ENCODE data around the gene GNE.
"Not testable (repeated sequence)": the region's sequence is repeated elsewhere in the genome, so short reads cannot be mapped to it uniquely, and the experiment has no call there.

The GNE gene

GRCh38 chr9:36258208-36258995 lies at the start of gene GNE:
Gene GNE, minus strand, starts transcription at chr9:36258448. Its CDS starts 9,093 bp downstream, at chr9:36249355.
- peak; percentile 95 for DNase-seq (ENCODE audit: low read depth in 1 of 2, low spot score in 1 of 2)

GRCh38 chr9:36306471-36307306 lies 48.4 kb upstream of the GNE start:
- no peak for DNase-seq (ENCODE audit: low read depth in 1 of 2, low spot score in 1 of 2)

DNA sequence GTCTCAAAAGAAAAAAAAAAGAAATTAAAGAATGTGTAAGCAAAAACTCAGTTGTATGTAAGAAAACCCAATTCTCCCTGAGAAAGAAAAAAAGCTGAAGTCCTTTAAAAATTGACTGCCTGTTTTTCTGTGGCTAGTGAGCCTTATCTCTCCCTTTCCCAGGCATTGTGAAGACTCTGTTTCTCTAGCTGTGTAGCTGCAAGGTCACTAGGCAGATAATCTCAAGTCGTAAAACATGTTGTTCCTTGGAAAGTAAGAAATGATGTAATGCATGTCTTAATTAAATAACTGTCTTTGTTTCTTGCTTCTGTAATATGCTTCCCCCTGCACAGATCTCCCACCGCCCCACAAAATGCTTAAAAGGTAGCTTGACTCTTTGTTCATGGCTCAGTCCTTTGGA lies 46.1 kb upstream of the GNE start:
- not testable (repeated sequence) for DNase-seq (ENCODE audit: low read depth in 1 of 2, low spot score in 1 of 2)

GRCh38 chr9:36301227-36301626 lies 43.0 kb upstream of the GNE start:
- no peak for DNase-seq (ENCODE audit: low read depth in 1 of 2, low spot score in 1 of 2)

GRCh38 chr9:36298566-36298965 lies 40.3 kb upstream of the GNE start:
- no peak for DNase-seq (ENCODE audit: low read depth in 1 of 2, low spot score in 1 of 2)

DNA sequence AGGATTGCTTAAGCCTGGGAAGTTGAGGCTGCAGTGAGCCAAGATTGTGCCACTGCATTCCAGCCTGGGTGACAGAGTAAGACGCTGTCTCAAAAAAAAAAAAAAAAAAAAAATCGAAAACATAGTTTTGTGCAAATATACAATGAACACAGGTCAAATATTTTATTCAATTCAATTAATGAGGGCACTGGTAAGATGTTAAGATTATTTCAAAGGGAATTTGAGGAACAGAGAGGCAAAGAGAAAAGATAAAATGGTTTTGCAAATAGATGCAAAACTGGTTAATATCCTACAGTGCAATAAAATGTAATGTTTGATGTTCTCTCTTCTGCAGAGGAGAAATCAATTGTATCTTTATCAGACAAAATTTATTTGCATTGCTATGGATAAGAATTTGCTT lies 39.5 kb upstream of the GNE start:
- no peak for DNase-seq (ENCODE audit: low read depth in 1 of 2, low spot score in 1 of 2)

DNA sequence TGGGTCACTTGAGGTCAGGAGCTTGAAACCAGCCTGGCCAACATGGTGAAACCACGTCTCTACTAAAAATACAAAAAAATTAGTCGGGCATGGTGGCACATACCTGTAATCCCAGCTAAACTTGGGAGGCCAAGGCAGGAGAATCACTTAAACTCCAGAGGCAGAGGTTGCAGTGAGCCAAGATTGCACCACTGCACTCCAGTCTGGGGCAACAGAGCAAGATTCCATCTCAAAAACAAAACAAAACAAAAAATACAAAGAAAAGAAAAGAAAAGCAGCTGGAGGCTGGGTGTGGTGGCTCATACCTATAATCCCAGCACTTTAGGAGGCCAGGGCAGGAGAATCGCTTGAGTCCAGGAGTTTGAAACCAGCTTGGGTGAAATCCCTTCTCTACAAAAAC lies 36.7 kb upstream of the GNE start:
- not testable (repeated sequence) for DNase-seq (ENCODE audit: low read depth in 1 of 2, low spot score in 1 of 2)

- DNase-seq (ENCODE audit: low read depth in 1 of 2, low spot score in 1 of 2), result no peak
These were observed 35.7 kb upstream of the GNE start for GRCh38 chr9:36293918-36294317.

GRCh38 chr9:36293171-36293570 lies 34.9 kb upstream of the GNE start:
- no peak for DNase-seq (ENCODE audit: low read depth in 1 of 2, low spot score in 1 of 2)

DNA sequence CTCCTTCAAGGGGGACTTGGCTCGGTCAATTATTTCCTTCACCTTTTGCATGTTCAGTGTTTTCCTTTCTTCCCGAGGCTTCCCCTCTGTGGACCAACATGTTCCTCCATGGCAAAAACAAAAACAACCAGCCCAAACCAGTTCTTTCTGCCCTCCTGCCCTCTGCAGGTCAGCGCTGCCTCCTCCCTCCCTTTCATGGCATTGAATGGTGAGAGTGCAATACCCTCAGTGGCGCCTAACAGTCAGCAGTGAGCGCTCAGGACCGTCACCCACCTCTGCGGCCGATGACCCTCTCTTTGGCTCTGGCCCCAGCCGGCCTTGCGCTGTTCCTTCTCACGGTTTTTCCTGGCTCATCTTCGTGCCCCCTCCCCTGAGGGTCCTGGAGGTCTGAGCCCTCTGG lies 34.4 kb upstream of the GNE start:
- DNase-seq (ENCODE audit: low read depth in 1 of 2, low spot score in 1 of 2), result no peak

DNA sequence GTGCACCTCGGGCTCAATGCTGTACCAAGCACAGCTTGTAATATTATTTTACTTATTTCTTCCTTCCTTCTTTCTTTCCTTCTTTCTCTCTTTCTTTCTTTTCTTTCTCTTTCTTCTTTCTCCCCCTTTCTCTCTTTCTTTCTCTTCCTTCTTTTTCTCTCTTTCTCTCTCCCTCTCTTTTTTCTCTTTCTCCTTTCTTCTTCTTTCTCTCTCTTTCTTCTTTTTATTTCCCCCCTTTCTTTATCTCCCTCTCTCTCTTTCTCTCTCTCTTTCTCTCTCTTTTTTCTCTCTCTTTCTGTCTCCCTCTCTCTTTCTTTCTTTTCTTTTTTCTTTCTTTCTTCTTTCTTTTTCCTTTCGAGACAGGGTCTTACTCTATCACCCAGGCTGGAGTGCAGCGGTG lies 32.7 kb upstream of the GNE start:
- DNase-seq (ENCODE audit: low read depth in 1 of 2, low spot score in 1 of 2), result no peak

- DNase-seq (ENCODE audit: low read depth in 1 of 2, low spot score in 1 of 2), result no peak
These were observed 31.7 kb upstream of the GNE start for GRCh38 chr9:36289836-36290435.

GRCh38 chr9:36288070-36288469 lies 29.8 kb upstream of the GNE start:
- no peak for DNase-seq (ENCODE audit: low read depth in 1 of 2, low spot score in 1 of 2)

GRCh38 chr9:36286388-36286787 lies 28.1 kb upstream of the GNE start:
- no peak for DNase-seq (ENCODE audit: low read depth in 1 of 2, low spot score in 1 of 2)

- DNase-seq (ENCODE audit: low read depth in 1 of 2, low spot score in 1 of 2), result no peak
These were observed 26.0 kb upstream of the GNE start for GRCh38 chr9:36284226-36284625.

DNA sequence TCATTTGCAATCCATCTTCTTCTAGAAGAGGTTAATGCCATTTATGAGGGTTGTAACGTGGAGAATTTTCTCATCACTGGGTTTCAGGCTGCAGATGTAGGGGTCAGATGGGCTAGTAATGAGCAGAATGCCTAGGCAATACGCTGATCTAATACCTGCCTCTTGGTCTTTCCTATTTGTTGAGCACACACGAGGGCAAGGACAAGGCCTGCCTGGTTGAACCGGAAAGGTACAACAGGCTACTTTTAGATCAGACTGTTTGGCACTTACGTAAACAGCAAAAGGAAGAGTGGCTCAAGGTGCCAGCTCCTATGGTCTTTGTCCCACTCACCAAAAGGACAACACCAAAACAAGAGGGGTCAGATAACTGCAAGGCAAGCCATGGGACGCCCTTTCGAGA lies 24.0 kb upstream of the GNE start:
- DNase-seq (ENCODE audit: low read depth in 1 of 2, low spot score in 1 of 2), result no peak

GRCh38 chr9:36280989-36281388 lies 22.7 kb upstream of the GNE start:
- no peak for DNase-seq (ENCODE audit: low read depth in 1 of 2, low spot score in 1 of 2)

DNA sequence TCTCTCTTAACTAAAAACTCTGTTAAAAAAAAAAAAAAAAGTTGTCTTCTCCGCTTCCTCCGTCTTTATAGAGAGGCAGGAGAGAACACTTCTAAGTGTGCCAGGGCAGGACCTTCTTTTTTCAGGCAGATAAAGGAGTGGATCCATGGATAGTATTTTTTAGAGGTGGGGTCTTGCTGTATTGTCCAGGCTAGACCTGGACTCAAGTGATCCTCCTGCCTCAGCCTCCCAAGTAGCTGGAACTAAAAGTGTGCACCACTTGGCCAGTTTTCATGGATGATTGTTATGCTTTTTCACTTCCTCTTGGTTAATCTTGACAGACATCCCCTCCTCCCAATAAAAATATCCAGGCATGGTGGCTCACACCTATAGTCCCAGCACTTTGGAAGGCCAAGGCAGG lies 20.0 kb upstream of the GNE start:
- DNase-seq (ENCODE audit: low read depth in 1 of 2, low spot score in 1 of 2), result no peak

DNA sequence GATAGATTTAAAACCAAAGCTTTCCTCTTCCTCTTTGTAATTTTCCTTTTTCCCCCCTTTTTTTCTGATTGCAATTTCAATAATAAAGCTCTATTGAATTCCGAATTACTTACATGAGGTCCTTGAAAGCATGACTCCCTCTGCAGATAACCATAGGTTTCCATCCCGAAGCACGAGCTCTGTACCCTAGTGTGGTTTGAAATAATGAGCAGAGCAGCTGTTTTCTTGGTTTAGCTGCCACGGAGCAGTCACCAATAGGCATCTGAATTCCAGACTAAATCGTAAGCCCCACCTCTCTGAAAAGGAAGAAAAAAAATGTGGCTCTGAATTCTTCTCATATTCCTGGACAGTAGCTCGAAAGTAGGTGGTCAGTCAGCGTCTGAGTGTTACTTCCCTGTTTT lies 18.5 kb upstream of the GNE start:
- DNase-seq (ENCODE audit: low read depth in 1 of 2, low spot score in 1 of 2), result no peak

GRCh38 chr9:36276254-36276653 lies 18.0 kb upstream of the GNE start:
- no peak for DNase-seq (ENCODE audit: low read depth in 1 of 2, low spot score in 1 of 2)

- DNase-seq (ENCODE audit: low read depth in 1 of 2, low spot score in 1 of 2), result no peak
These were observed 16.8 kb upstream of the GNE start for GRCh38 chr9:36275060-36275459.

DNA sequence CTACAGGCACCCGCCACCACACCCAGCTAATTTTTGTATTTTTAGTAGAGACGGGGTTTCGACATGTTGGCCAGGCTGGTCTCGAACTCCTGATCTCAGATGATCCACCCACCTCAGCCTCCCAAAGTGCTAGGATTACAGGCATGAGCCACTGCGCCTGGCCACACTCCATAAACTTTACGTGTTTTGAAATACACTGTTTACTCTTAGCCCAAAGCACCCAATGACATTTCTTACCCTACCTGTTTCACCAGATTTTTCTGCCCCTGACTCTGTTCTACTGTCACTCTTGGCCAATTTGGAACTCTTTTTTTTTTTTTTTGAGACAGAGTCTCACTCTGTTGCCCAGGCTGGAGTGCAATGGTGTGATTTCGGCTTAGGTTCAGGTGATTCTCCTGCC lies 15.1 kb upstream of the GNE start:
- not testable (repeated sequence) for DNase-seq (ENCODE audit: low read depth in 1 of 2, low spot score in 1 of 2)
